HG02588 (cell line): ENCODE data around the gene USP35.

Source experiments
- ATAC-seq: cut with Tn5 transposase; IDR thresholded peaks from one replicate; pipeline ENCODE4 v1.9.1; 2021; ENCODE audit warnings: mild to moderate bottlenecking, moderate library complexity; ENCODE audit not compliant: unreplicated experiment

The USP35 gene

DNA sequence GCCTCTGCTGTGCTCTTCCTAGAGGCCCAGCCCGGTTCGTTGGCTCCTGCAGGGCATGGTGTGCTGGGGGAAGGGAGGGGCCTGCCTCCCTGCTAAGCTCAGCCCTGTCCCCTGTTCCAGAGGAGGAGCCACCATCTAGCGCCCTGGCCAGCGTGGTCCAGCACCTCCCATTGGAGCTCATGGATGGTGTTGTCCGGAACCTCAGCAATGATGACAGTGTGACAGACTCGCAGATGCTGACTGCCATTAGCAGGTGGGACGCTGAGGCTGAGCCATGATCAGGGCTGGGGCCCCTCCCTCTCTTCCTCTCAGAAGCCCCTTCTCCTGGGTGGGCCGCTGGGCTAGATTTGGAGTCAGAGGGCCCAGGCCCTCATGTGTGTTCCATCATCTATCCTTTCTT lies 9.1 kb downstream of the USP35 start:
- ATAC-seq = no peak

DNA sequence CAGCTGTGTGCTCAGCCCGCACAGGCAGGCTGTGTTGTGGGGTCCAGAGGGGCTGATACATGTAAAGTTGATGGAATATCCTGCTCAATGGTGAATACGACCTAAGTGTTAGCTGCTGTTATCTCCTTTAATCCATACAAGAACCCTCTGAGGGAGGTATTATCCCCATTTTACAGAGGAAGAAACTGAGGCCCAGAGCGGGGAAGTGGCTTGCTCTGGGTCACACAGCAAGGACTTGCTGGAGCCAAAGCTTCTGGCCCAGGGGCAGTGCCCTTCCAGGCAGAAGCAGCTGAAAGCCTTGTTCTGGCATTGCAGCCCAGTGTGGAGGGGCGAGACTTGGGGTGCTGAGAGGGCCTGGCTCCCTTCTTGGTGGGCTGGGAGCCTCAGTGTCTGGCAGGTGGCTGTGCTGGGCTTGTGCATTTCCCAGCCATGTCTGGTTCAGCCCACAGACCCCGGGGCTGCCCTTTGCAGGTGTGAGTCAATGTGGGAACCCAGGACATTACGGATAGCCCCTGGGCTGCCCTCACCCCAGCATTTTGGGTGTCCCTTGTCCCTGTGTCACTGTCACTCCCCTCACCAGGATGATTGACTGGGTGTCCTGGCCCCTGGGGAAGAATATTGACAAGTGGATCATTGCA lies 10.4 kb downstream of the USP35 start:
- no peak for ATAC-seq

DNA sequence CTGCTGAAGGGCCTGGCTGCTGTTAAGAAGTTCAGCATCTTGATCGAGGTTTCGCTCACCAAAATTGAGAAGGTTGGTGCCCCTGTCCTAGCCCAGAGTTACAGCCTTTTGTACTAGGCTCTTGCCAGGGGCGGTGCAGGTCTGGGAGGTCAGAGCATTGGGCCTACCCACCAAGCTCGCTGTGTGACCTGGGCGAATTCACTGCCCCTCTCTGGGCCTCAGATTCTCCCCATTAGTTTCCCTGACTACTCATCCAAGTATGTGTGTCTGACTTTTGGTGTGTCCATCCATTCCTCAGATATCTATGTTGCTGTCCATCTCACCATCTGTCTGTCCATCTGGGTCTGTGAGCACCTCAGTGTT lies 10.9 kb downstream of the USP35 start:
- ATAC-seq = no peak

DNA sequence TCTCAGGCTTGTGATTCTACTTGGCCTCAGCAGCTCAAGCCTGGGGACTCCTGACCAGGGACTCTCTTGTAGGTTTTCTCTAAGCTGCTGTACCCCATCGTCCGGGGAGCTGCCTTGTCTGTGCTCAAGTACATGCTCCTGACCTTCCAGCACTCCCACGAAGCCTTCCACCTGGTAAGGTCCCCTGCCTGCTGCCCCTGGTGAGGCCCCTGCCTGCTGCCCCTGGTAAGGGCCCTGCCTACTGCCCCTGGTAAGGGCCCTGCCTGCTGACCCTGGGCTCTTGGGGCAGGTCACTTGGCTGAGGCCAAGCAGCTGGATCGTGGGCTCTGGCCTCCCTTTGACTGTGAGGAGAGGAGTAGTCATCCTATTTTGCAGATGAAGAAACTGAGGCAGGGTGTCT lies 11.3 kb downstream of the USP35 start:
- ATAC-seq = no peak

DNA sequence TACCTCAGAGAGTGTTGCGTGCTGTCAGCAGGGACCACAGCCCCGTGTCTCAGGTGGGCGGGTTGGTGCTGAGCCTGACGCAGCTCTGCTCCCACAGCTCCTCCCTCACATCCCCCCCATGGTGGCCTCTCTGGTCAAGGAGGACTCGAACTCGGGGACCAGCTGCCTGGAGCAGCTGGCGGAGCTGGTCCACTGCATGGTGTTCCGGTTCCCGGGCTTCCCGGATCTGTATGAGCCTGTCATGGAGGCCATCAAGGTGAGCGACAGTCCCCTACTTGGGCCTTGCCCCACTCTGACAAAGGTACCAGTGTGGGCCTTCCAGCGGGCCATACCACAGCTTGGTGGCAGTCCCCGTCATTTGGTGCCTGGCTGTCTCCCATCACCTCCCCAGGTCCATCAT lies 11.8 kb downstream of the USP35 start:
- ATAC-seq = no peak

DNA sequence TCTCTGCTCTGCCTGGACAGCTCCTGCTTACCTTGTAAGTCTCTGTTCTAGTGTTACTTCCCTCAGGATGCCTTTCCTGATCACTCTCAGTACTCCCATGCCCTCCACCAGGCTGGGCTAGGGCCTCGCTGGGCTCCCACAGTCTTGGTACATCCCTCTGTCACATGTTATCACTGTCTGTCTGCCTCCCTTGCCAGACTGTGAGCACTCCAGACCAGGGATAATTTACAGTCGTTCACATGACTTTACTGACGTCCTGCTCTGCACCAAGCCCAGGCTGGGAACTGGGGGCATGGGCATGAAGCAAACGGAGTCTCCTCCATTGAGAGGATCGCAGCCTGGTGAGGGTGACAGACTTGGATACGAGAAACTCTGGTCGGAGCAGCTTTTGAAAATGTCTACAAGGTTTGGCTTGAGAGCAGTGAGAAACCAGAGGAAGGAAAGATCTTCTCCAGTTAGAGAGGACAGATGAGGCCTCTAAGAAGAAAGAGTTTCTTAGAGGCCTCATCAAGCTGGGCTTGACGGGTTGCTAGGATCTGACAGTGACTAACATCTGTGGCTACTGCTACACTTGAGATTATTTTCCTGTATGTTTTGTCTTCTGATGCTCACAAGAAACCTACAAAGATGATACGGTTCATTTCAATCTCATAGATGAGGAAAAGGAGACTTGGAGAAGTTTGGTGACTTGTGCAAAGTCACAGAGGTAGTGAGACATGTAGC lies 12.5 kb downstream of the USP35 start:
- ATAC-seq = no peak

DNA sequence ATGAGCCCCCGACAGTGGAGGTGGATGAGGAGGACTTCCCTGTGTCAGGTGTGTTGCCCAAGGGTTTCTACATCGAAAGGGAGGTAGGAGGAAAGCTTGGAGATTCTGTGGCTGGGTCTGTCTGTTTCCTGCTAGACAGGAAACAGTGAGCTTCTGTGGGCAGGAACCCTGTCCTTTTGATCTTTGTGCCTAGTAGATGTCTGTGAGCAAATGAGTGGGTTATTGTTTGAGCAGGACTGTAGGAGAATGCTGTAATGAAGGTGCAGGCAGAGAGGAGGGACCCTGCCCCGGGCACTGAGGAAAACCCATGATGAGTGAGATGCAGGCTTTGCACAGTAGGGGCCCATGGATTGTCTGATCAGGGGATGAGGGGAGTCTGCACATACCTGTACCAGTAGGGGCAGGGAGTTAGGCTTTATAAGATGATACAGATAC lies 14.0 kb downstream of the USP35 start:
- no peak for ATAC-seq

DNA sequence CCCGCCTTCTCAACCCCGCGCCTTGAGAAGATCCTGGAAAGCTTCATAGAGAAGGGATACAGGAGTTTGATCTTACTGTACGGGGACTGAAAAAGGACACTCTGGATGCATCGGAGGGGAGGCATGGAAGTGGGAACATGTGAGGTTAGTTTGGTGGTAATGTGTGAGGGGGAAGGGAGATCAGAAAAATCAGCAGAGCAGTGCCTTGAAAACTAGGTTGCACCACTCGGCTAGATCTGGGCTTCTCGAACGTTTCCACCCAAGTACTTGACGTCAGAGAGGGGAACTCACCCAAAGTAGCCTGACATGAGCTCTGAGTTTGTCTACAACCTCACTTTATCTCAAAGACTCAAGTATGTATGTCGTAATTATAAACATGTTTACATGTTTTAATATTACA lies 14.5 kb downstream of the USP35 start:
- no peak for ATAC-seq

DNA sequence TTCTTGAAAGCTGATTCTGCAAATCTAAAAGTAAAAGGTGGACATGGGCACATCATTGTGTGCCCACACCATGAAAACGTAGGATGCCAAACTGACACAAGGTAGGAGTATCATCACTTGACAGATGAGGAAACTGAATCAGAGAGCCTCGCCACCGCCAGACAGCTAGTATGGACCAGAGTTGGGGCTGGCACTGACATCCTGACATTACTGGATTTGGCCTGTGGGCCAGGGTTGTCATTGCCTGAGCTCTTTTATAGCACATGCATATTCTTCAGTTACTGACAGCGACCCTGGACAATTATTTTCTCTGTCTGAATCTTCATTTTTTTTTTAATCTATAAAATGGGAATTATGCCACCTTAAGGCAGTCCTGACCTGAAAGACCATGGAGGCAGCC lies 16.5 kb downstream of the USP35 start:
- no peak for ATAC-seq

DNA sequence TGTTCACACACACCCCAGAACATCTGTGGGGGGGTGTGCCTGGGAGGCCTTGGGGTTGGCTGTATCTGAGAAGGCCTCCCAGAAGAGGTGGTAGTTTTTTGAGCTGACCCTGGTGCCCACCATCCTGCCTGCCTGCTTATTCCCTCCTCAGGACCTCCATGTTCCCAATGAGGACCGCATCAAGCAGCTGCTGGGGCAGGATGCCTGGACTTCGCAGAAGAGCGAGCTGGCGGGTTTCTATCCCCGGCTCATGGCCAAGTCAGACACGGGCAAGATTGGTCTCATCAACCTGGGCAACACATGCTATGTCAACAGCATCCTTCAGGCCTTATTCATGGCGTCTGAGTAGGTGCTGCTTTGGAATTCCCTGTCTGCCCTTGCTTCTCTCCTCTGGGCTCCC lies 17.0 kb downstream of the USP35 start:
- ATAC-seq = no peak

DNA sequence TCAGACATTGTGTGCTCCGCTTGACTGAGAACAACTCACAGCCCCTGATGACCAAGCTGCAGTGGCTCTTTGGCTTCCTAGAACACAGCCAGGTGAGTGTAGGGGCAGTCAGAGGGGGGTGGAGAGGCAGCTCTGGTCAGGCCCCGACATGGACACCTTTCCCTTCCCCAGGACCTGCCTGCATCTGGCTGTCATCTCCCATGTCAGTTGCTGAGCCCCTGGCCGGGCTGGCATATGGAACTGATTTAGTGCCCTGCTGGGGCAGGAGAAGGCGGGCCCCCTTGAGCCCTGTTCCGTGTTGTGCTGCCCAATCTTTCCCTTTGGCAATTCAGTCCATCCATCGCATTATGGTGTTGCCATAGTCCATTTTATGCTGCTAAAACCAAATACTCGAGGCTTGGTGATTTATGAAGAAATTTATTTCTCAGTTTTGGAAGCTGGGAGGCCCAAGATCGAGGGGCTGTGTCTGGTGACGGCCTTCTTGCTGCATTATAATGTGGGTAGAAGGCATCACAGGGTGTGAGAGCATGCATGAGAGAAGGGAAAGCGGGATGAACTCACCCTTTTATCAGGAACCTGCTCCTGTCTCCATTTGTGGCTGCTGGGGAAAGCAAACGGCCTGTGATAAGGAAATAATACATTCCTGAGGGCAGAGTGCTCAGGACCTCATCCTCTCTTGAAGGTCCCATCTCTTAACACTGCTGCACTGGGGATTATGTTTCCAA lies 19.0 kb downstream of the USP35 start:
- no peak for ATAC-seq

DNA sequence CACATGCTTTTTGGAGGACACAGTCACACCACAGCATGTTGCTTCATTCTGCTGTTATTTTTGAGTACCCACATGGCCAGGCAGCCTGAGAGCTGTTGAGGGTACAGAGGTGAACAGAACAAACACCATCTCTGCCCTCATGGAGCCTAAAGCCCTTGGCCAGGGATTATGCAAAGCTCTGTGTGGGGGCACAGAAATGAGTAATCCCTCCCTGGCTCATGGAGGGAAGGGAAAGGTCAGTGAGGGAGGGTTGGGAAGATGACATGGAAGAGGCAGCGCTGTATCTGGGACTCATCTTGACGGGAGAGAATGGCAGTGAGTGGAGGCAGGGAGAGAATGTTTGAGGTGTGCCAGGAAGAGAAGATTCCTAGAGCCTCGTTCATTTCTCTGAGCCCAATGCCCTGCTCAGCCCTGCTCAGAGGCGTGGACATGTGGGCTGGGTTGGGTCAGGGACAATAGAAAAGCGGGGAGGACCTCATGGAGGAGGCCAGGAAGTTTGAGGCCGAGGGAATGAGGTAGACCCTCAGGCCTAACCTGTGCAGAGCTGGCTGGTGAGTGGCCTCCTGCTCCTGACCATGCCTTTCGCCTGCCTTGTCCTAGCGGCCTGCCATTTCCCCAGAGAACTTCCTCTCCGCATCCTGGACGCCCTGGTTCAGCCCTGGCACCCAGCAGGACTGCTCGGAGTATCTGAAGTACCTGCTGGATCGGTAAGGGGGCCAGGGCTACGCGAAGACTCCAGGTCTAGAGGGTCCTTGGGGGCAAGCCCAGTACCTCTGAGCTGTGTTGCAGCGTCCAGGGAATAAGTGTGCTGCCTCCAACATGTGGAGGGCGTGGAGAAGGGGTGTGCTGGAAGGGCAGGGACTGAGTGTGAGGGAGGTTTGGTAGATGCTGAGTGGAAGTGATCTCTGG lies 19.8 kb downstream of the USP35 start:
- no peak for ATAC-seq

DNA sequence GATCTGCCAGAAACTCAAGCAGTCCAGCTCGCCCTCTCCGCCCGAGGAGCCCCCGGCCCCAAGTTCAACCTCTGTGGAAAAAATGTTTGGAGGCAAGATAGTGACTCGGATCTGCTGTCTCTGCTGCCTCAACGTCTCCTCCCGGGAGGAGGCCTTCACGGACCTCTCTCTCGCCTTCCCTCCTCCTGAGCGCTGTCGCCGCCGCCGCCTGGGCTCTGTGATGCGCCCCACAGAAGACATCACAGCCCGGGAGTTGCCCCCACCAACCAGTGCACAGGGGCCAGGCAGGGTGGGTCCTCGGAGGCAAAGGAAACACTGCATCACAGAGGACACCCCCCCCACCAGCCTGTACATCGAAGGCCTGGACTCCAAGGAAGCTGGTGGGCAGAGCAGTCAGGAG lies 20.8 kb downstream of the USP35 start:
- ATAC-seq = no peak

DNA sequence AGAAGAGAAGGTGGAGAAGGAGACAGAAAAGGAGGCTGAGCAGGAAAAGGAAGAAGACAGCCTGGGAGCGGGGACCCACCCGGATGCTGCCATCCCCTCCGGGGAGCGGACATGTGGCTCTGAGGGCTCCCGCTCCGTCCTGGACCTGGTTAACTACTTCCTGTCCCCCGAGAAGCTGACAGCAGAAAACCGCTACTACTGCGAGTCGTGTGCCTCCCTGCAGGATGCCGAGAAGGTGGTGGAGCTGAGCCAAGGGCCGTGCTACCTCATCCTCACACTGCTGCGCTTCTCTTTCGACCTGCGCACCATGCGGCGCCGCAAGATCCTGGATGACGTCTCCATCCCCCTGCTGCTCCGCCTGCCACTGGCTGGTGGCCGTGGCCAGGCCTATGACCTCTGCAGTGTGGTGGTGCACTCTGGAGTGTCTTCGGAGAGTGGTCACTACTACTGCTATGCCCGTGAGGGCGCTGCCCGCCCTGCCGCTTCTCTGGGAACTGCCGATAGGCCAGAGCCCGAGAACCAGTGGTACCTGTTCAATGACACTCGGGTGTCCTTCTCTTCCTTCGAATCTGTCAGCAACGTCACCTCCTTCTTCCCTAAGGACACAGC lies 21.4 kb downstream of the USP35 start:
- ATAC-seq = no peak

DNA sequence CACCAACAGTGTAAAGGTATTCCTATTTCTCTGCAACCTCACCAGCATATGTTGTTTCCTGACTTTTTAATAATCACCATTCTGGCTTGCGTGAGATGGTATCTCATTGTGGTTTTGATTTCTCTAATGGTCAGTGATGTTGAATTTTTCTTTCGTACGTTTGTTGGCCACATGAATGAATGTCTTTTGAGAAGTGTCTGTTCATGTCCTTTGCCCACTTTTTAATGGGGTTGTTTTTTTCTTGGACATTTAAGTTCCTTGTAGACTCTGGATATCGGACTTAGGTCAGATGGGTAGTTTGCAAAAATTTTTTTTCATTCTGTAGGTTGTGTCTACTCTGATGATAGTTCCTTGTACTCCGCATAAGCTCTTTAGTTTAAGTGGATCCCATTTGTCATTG lies 22.8 kb downstream of the USP35 start:
- no peak for ATAC-seq

DNA sequence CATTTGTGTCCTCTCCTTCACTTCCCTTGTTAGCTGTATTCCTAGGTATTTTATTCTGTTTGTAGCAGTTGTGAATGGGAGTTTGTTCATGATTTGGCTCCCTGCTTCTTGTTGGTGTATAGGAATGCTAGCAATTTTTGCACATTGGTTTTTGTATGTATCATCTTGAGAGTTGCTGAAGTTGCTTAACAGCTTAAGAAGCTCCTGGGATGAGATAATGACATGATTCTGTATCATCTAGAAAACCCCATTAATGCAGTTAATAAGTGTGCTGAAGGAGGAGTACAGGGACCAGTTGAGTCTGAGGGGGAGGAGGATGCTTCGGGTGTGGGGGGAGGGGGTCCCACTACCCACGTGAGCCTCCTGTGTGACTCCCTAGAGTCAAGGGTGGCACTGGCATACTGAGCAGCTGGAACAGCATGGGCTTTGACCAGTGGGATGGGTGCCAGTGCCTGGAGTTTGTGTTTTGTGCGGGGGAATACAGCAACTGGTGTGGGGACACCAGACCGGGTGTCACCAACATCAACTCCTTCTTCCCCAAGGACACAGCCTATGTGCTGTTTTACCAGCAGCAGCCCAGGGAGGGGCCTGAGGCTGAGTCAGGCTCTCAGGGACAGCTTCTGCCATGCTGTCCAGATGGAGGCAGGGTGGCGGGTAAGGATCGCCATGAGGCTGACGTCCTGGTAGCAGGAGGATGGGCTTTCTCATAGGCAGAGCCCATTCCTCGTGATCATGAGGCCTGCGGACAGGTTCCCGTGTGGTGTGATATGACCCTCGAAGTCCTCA lies 24.1 kb downstream of the USP35 start:
- no peak for ATAC-seq

DNA sequence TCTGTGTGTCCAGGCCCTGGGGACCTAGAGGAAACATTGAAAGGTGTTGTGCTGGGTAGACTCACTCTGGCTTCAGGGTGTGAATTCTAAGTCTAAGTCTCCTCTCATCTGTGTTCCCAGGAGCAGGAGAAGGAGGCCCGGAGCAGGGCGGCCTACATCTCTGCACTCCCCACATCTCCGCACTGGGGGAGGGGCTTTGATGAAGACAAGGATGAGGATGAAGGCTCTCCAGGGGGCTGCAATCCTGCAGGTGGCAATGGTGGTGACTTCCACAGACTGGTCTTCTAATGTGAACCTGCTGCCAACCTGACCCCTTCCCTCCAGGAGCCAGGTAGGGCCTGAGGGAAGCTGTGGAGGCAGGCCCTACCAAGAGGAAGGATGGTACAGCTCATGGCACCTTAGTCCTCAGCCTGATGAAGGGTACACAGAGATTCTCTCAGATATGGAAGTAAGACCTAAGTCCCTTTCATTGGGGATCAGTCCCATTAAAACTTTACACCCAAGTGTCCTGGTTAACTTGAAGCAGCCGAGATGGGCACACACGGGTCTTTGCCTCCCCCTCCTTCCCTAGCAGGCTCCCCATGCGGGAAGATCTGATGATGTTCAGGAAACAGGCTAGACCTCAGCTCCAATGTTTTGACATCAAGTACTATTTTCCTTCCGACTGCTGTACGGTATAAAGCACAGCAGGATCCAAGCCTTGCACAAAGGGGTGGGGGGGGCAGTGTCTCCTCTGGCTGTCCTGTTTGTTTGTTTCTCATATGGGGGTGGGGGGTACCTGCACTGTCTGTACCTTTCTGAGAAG lies 25.0 kb downstream of the USP35 start:
- no peak for ATAC-seq

DNA sequence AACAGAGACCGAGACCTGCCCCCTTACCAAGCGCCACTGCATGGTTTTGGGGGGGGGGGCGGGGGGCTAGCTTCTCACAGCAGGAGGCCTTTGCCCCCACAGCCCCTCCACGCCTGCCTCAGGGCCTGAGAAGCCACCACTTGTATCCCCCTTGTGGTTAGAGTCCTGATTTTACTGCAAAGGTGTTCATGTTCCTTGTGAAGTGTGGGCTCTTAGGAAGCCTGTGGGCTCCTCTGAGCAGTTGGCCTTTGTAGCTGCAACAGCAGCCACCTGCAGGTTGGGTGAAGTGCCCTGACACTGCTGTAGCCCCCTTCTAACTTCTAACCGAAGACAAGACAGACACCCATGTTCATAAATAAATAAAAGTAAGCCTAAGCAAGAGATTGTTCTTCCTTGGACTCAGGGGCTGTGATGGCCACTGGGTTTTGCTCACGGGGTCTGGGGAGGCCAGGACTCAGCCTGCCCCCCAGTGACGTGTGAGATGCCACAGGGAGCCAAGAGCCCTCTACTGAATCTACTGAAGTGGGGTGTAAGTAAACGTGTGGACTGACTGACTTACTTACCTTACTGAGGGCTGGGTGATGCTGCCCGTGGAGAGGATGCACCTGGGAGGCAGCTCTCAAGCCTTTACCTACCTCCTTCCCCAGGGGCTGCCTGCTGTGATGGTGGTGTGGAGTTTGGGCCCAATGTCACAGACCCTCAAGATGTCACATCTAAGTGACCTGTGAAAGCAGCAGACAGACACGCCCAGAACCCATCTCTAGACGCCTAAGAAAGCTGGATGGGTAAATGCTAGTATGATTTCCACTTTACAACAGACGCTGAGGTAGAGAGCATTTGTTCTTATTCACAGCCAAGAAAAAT lies 25.8 kb downstream of the USP35 start:
- no peak for ATAC-seq
